G401.6 (cell line): ENCODE results near the gene KLHDC4.
"Not testable (repeated sequence)": the region's sequence is repeated elsewhere in the genome, so short reads cannot be mapped to it uniquely, and the experiment has no call there.

Source experiments
- FAIRE-seq: peaks from 2 replicates; lab custom pipeline; 2012; peaks lifted over from hg19 to GRCh38; lab: Jason Lieb, UNC

The KLHDC4 gene

DNA sequence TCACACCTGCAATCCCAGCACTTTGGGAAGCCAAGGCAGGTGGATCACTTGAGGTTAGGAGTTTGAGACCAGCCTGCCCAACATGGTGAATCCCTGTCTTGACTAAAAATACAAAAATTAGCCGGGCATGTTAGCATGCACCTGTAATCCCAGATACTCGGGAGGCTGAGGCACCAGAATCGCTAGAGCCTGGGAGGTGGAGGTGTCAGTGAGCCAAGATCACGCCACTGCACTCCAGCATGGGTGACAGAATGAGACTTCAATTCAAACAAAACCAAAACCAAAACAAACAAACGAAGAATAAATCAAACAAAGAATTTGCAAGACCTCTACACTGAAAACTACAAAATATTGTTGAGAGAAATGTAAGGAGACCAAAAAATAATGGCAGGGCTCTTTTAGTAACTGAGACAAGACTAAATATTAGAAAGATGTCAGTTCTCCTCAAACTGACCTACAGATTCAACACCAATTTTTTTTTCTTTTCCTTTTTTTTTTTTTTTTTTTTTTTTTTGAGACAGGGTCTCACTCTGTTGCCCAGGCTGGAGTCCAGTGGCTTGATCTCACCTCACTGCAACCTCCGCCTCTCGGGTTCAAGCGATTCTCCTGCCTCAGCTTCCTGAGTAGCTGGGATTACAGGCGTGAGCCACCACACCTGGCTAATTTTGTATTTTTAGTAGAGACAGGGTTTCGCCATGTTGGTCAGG is 23.1 kb upstream of the KLHDC4 start:
- FAIRE-seq = not testable (repeated sequence)

DNA sequence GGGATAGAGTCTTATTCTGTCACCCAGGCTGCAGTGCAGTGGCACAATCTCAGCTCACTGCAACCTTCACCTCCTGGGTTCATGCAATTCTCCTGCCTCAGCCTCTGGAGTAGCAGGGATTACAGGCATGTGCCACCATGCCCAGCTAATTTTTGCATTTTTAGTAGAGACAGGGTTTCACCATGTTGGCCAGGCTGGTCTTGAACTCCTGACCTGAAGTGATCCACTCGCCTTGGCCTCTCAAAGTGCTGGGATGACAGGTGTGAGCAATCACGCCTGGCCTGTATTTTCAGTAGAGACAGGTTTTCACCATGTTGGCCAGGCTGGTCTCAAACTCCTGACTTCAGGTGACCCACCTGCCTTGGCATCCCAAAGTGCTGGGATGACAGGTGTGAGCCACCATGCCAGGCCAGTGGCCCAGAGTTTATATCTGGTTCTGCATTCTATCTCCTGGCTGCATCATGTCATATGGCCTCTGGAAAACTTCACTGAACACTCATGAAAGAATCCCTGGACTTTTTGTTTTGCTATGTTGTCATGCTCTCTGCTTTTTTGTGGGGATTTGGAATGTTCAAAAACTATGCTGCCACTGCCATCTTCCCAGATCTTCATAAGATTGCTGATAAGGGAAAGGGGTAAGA is 21.8 kb upstream of the KLHDC4 start:
- FAIRE-seq = not testable (repeated sequence)

- FAIRE-seq = no peak
Measured at GRCh38 chr16:87784812-87785211, 19.0 kb upstream of the KLHDC4 start.

DNA sequence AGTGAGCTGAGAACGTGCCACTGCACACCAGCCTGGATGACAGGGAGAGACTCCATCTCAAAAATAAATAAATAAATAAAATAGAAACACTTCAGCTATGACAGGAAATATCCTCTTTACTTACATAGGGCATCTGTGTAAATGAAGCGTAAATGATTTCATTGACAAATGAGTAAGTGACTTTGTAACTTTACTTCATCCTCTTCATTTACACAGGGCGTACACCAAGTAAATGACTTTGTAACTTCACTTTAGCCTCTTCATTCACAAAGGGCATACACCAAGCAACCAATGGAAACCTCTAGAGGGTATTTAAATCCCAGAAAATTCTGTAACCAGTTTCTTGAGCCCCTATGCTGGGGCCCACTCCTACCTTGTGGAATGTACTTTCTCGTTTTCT is 16.2 kb upstream of the KLHDC4 start:
- FAIRE-seq = no peak

DNA sequence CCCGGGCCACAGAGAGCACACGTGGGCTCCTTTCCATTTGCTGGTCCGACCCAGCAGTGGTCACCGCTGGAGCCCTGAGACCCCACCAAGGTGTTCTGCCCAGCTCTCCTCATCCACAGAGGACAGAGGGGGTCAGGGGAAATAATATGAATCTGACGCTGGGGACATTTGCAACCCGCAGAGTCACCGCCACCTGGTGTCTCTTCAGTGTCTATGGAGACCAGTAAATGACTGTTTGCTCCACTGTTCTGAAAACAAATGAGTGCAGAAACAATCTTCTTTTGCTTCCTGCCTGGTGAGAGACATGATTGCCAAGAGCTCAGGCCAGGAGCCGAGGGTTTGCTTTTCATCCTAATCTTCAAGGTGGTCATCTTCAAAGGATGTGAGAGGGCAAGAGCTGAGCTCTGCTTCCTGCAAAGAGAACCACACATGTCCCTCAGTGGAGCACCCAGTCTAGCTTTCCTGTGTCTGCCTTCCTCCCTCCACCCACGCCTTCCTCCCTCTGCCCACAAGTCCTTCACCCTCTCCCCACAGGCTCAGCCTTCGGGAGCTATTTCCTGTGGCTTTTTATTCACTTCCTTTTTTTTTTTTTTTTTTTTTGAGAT is 14.7 kb upstream of the KLHDC4 start:
- FAIRE-seq = no peak

DNA sequence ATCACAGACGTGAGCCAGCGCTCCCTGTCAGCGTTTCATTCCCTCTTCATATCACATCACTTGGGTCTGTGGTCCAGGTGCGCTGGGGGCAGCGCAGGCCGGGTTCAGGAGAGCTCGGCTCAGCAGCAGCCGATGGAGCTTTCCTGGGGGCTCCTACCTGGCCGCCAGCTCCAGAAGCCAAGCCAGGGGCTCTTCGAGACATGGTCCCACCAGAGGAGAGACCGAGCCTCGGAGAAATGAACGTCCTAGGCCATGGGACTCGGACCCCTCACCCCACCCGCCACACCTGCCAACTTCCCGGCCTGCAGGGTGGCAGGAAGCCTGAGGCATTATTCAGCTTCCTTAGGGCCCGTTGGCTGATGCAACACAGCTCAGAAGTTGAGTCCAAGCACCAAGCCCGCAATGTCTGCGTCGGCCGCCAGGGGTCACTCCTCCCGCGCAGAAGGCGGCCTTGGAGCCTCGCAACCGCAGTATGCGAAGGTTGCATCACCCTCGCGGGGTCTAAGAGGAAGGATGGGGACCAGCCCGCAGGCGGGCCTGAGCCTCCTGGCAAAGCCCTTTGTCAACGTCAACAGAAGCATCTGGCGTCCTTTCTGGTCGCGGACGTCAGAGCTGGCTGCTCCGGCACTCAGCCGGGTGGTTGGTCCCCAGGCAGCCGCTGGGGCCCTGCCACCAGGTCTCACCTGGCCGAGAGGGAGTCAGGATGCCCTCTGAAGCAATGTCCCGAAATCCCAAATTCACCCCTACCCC is 13.2 kb upstream of the KLHDC4 start:
- no peak for FAIRE-seq

GRCh38 chr16:87778476-87778829 is 12.7 kb upstream of the KLHDC4 start:
- FAIRE-seq = no peak

DNA sequence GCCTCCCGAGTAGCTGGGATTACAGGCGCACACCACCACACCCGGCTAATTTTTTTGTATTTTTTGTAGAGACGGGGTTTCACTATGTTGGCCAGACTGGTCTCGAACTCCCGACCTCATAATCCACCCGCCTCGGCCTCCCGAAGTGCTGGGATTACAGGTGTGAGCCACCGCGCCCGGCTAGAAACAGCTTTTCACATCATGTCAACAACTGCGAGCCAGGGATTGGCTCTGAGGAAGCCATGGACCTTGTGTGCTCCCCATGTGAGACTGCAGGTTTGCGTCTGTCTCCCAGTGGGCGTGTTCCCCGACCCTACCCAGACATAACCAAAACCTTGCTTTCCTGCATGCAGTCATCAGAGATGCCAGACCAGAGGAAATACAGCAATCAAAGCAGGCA is 8.1 kb upstream of the KLHDC4 start:
- not testable (repeated sequence) for FAIRE-seq

- FAIRE-seq = not testable (repeated sequence)
Measured at GRCh38 chr16:87767456-87767855, 1.7 kb upstream of the KLHDC4 start.

GRCh38 chr16:87766485-87766797 is 655 bp upstream of the KLHDC4 start:
- no peak for FAIRE-seq

DNA sequence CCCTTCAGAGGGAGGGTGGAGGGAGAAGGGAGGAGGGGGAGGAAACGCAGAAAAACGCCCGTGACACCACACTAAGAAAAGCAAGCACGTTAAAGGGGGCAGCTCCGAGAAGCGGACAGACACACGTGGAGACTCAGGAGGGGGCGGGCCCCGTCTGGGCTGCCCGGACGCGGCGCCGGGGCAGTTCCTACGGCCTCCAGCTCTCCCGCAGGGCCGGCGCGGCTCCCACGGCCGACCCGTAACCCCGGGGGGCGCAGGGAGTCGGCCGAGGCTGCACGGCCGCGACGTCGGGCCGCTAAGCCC is 362 bp downstream of the KLHDC4 start:
- no peak for FAIRE-seq

DNA sequence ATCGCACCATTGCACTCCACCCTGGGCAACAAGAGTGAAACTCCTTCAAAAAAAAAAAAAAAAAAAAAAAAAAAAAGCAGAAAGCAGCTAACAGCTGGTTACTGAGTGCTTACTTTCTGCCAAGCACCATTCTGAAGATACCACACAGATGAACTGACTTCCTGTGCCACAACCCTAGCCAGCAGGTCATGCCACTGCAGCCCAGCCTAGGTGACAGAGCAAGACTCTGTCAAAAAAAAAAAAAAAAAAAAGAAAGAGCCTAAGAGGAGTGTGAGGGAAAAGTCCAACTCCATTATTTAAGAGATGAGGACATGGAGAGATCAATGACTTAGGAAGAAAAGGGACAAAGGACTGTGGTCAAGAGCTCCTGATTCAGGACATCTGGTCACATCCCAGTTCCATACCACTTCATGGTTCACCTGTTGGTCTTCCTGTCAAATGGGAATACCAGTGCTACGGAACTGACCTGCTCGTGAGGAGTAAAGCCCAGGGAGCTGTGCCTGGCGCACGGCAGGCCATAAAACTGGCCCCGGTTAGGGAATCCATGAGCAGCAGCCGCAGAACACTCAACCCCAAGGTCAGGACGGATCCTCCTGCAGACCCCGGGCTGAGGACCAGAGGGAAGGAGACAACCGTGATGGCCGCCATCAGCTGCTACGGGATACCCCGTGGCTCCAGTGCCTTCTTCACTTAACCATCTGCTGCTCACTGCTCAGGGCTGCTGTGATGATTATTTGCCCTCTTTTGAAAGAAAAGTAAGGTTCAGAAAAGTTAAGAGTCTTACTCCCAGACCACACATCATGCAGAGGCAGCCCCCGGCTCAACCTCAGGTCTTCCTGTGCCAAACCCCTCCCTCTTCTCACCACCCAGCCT is 950 bp downstream of the KLHDC4 start:
- FAIRE-seq = no peak

GRCh38 chr16:87762620-87763019 is 3.2 kb downstream of the KLHDC4 start:
- no peak for FAIRE-seq

- no peak for FAIRE-seq
Measured at GRCh38 chr16:87762071-87762571, 3.7 kb downstream of the KLHDC4 start.

DNA sequence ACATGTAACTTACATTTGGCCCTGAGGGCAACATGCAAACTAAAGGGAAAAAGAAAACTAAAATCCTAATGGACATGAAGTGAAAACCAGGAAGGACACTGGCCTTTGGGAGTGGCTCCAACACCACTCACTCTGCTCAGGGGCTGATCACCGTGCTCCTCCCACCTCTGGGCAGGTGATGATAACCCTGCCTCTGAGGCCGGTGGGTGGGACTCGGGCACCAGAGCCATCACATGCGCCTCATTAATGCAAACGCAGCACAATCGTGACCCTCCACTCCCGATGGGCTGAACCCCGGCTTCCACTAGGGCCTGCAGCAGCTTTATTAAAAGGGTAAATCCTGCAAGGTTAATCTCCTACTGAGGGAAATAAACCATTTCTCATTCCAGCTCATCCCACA is 4.7 kb downstream of the KLHDC4 start:
- no peak for FAIRE-seq

- no peak for FAIRE-seq
Measured at GRCh38 chr16:87757841-87758426, 7.9 kb downstream of the KLHDC4 start.

GRCh38 chr16:87754535-87754934 is 11.3 kb downstream of the KLHDC4 start:
- FAIRE-seq = no peak

- no peak for FAIRE-seq
Measured at GRCh38 chr16:87747626-87748414, 18.0 kb downstream of the KLHDC4 start.

DNA sequence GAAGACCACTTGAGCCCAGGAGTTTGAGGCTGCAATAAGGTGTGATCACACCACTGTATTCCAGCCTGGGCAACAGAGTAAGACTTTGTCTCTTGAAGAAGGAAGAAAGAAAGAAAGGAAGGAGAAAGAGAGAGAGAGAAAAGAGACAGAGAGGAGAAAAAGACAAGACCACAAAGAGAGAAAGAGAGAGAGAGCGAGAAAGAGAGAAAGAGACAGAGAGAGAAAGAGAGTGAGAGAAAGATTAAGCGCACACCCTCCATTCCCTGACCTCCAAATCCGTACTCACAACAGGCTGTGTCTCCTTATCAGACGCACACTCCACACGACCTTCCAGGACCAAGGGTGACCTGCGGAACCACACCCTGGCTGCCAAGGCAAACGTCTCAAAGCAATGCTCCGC is 19.6 kb downstream of the KLHDC4 start:
- no peak for FAIRE-seq

- no peak for FAIRE-seq
Measured at GRCh38 chr16:87744750-87745514, 20.9 kb downstream of the KLHDC4 start.
